Stimulated activated CD8-positive, alpha-beta memory T cell treated with anti-CD3 and anti-CD28 coated beads, Interleukin-4, amount 100 ng/mL, for 24 hours (primary cell): ENCODE results near the gene ING5.
A peak's percentile ranks its signal among the peaks of the same experiment; 100 is the strongest.

ENCODE experiments used
- DNase-seq: peaks from one replicate; pipeline ENCODE4 v3.0.0-alpha.2; 2020; ENCODE audit warnings: low read depth

Gene ING5

DNA sequence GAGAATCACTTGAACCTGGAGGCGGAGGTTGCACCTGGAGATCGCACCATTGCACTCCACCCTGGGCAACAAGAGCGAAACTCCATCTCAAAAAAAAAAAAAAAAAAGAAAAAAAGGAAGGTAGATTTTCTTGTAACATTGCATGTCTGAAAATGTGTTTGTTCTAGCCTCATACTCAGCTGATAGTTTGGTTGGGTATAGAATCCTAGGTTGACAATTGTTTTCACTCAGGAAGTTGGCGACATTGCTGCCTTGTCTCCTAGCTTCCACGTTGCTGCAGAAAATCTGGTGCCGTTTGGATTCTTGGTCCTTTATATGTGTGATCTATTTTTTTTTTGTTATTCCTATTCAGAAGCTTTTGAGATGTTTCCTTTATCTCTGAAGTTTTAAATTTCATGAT is 4.7 kb downstream of the ING5 start:
- no peak for DNase-seq

DNA sequence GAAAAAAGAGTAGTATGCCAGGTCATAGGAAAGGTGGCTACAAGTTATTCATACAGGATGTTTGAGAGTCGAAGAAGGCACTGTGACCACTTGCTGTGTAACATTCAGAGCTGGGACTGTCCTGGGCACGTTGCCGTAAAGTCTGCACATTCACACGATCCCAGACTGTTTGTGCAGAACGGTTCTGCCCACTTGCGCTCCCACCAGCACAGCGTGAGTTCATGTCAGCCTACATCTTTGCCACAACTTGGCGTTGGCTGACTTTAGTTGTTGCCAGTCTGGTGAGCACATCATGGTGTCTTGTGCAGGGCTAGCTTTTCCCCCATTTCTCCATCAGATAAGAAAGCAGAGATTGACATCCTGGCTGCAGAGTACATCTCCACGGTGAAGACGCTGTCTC is 7.0 kb downstream of the ING5 start:
- DNase-seq = no peak

DNA sequence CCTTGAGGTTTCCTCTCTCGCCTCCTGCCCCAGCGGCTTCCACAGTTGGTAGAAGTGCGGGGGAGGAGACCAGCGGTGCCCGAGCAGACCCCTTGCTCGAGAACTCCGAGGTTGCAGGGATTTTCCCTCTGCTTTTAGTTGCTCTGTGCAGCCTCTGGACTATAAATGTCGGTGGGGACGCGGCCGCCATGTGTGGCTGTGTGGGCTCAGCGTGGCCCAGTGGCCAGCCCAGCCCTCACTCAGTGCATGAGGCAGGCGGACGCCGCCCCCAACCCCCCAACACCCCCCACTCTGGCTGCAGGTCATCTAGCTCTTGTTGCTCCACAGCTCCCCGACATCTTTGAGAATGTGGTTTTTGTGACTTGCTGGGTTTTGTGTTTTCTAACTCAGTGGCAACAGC is 17.3 kb downstream of the ING5 start:
- no peak for DNase-seq

DNA sequence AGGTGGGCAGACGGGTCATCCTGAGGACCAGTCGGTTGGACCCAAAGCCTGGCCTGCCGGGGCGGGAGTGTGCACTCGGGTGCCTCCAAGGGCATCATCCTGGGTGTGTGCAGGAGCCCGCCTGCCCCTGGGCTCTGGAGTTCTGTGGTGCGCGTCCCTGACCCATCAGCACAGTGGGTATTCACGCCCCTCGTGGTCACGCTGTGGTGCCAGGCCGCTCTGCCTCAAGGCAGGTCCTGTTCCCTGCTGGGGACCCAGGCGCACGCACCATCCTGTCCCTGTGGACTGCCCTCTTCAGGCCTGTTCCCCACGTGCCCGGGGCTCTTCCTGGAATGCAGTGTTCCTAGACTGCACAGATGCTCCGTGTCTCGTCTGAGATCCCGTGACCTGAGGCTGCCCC is 18.3 kb downstream of the ING5 start:
- no peak for DNase-seq

DNA sequence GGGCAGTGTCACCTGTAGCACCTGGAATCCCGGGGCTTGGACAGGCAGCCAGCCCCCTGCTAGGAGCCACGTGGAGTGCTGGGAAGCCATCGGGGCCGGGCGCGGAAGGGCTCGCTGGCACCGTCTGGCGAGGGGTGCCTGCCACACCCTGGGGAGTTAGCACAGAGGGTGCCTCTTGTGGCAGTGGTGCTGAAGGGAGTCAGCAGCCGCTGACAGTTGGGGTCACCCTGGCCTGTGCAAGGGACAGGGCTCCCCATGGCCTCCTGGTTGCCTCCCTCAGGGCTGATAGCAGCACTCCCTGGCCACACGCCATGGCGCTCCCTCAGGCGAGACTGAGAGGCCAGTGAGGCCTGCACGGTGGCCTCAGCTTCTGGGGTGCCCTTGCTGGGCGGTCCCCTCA is 18.7 kb downstream of the ING5 start:
- no peak for DNase-seq

DNA sequence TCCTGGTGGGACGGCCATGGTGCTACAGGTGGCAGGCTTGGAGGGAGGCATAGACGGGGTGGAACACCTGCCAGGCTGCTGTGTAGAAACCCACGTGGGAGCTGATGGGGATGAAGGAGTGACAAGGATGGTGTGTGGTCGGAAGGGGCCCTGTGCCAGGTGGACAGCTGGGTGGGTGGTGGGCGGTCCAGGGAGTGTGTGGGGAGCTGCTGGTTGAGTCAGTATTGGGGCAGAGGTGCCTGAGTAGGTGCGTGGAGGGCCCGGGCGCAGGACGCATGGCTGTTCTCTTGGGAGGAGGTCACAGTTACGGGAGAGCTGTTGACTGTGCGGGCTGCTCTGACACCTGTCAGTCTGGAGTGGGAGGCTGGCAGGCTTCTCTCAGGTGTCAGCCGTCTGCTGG is 20.0 kb downstream of the ING5 start:
- no peak for DNase-seq

DNA sequence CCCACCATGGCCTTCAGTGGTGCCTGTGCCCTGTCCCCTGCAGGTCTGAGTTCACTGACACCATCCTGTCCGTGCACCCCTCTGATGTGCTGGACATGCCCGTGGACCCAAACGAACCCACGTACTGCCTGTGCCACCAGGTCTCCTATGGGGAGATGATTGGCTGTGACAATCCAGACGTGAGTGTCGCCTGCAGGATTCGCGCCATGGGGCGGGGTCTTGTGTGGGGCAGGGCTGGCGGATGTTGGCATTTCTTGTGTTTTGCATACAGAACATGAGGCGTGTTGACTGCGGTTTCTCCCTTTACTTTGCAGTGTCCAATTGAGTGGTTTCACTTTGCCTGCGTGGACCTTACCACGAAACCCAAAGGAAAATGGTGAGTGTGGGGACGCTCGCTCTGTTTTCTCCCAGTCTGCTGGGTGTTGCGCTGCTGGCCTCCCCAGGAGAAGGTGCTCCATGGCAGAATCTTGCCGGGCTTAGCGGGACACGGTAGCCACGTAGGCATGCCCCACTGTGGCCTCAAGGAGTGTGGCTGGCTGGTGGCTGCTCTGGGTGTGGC is 21.1 kb downstream of the ING5 start:
- DNase-seq = no peak

DNA sequence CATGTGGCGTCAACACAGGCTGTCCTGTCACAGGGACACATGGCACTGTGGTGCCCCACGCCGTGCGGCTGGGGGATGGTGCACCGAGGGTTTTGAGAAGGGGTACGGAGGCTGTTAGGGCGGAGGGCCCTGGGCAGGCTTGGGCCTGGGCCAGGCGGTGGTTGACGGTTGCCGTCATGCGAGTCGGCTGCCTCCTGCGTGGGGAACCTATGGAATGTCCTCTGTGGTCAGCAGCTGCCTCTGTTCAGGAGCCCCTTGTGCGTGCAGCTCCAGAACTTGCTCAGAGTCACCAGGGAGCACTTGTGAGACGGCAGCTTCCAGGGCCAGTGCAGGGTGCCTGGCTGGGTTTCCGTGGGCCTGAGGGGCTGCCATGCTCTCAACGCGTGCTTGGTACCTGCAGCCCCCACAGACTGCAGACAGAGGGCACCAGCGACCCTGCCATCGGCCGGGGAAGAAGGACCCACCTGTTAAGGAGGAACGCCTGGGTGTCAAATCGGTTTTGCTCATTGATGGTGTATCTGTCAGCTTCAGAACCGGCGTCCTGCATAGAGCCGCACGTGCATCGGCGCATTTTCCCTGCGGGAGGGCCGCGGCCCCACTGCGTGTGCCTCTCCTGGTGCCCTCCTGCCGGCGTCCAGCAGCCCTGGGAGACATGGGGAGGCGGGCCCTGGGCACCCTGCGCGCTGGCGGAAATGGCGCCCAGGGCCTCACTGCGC is 22.6 kb downstream of the ING5 start:
- DNase-seq = no peak

DNA sequence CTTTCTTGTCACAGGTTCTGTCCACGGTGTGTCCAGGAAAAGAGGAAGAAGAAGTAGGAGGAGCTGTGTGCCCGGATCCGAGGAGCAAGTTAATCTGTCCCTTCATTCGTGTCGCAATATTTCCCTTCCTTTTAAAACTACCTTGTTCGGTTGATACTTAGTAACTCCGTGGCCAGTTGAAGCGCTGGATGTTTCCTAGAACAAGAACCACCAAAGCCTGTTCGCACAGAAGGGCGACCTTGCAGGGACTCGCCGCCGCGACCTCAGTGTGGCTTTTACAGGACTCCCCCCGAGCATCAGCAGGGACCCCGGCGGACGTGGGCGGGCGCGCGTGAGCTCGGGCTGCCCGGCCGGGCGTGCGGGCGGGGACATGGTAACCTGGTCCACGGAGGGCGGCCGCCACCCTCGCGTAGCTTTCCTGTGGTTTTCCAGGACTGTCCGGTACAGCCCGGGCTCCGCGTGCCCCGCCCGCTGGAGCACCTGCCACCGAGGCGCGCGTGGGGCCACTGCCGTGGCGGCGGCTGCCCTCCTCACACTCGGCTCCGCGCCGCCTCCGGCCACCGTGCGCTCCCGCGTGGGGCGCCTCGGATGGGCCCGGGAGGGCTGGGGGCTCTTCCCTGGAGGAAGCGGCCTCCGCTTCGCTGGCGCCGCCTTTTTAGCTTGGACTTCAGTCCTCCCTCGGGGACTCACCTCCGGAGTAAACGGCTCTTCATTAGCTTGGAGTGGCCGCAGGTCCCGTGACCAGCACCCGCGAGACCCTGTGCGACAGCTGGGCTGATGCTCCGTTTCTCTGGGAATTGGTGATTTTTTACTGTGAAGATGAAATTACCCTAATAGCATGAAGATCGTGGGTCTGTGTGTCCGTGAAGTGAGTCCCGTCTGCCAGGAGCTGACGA is 23.4 kb downstream of the ING5 start:
- no peak for DNase-seq

DNA sequence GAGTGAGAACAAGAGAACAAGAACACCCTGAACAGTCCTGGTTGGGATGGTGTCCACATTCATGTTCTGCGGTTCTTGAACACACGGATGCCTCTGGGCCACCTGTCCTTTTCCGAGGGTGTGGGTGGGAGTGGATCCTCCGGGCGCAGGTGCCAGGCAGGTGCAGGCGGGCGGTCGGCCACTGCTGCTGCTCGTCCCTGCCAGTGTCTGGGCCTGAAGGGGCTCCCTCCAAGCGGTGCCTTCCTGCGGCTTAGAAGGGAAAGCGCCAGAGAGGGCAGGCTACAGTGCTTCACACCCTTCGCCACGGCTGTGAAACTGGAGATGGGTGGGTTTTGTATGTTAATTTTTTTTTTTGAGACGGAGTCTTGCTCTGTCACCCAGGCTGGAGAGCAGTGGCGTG is 24.6 kb downstream of the ING5 start:
- DNase-seq = no peak

DNA sequence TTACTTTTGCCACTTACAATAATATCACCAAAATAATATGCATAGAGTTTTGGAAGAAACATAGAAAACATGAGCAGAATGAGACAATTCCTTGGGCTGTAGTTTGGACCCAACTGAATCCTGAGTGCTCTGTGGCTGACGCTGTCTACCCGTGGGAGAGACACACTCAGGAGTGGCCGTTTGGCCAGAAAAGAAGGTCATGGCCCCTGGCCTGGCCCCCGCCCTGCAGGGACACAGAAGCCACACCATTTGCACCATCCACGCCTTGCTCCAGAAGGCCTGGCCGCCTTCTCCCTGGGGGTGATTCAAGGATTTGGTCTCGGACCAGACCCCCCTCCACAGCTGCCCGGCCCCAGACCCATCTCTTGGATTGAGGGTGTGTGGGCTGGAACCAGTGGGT is 26.2 kb downstream of the ING5 start:
- no peak for DNase-seq

DNA sequence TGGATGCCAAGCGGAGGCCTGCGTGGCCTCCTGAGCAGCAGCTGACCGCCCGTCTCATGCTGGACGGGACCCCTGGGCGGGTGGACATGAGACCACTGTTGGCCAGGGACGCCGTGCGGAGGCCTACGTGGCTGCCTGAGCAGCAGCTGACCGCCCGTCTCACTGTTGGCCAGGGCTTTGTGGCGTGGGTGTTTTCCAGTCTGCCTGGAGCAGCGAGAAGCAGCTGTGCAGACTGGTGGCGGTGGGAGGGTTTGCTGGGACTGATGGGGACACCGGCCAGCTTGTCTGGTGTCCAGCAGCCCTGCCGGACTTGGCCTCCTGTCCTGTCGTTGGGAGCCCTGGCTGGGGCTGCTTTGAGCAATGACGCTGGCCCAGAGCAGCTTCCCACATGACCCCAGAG is 26.8 kb downstream of the ING5 start:
- DNase-seq = no peak

DNA sequence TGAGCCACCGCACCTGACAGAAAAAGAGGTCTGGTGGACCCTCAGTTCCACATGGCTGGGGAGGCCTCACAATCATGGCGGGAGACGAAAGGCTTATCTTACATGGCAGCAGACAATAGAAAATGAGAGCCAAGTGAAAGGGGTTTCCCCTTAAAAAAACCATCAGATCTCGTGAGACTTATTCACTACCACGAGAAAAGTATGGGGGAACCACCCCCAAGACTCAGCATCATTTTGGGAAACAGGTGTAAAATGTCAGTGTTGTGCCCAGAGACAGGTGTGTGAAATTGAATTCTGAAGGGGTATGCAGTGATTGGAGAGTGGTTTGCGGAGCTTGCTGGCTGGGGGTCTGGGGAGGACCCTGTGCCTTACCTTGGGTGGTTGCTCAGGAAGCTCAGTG is 28.0 kb downstream of the ING5 start:
- DNase-seq = no peak

DNA sequence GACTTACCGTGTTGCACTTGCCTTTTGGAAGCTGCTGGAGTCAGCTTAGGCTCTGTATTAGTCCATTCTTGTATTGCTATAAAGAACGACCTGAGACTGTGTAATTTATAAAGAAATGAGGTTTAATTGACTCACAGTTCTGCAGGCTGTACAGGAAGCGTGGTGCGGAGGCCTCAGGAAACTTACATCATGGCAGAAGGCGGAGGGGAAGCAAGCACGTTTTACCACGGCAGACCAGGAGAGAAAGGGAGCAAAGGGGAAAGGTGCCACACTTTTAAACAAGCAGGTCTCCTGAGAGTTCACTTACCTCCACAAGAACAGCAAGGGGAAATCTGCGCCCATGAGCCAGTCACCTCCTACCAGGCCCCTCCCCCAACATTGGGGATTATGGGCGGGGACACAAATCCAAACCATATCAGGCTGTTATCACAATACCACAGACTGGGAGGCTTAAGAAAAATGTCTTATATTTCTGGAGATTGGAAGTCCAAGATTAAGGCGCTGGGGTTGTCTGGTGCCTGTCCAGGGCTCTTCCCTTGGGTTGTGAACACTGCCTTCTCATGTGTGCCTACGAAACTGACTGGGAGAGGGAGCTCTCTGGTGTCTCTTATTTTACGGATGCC is 28.9 kb downstream of the ING5 start:
- DNase-seq = no peak

DNA sequence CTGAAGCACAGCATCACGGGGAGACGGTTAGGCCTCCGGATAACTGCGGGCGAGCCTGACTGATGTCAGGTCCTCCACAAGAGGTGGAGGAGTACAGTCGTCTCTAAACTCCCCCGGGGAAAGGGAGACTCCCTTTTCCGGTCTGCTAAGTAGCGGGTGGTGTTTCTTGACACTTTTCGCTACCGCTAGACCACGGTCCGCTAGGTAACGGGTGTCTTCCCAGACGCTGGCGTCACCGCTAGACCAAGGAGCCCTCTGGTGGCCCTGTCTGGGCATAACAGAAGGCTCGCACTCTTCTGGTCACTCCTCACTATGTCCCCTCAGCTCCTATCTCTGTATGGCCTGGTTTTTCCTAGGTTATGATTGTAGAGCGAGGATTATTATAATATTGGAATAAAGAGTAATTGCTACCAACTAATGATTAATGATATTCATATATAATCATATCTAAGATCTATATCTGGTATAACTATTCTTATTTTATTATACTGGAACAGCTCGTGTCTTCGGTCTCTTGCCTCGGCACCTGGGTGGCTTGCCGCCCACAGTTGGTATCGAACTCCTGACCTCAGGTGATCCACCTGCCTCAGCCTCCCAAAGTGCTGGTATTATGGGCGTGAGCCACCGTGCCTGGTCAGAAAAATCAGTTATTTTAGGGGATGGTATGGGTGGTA is 30.8 kb downstream of the ING5 start:
- peak; percentile 49 for DNase-seq

DNA sequence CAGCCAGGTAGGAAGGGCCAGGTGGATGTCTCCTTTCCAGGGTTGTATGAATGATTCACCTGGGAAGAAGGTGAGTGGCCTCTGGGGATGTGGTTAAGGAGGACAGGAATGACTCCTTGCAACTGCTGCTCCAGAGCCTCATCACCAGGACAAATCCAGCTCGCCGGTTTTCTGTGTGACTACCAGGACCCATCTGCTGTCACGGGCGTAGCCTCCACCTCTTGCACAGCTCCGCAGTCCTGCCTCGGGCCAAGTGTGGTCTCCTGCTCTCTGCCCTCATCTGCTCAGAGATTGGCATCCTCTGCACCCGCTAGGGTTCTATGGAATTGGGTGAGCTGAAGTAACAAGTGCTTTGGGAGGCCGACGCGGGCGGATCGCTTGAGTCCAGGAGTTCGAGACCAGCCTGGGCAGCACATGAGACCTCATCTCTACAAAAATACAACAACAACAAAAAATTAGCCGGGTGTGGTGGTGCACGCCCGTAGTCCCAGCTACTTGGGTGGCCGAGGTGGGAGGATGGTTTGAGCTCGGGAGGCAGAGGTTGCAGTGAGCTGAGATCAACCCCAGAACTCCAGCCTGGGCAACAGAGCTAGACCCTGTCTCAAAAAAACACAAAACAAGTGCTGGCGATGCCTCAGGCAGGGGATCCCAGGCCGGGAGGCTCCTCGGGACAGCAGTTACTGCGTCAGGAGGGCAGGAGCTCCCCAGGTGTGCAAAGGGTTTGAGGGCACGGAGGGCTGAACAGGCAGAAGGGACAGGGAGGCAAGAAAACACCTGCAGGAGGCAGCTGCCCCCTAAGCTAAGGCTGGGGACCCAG is 31.8 kb downstream of the ING5 start:
- DNase-seq = no peak

DNA sequence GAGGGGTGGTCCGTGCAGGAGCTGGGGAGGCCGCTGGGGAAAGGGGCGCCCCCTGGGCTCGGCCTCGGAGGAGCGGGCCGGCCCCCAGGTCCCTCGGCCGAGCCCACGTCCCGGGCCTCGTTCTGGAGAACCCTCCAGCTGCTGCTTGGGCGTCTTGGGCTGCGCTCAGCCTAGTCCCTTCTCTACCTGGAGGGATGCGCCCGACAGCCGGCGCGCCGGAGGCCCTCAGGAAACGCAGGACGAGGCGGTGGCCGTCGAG is 32.3 kb downstream of the ING5 start:
- DNase-seq = no peak

DNA sequence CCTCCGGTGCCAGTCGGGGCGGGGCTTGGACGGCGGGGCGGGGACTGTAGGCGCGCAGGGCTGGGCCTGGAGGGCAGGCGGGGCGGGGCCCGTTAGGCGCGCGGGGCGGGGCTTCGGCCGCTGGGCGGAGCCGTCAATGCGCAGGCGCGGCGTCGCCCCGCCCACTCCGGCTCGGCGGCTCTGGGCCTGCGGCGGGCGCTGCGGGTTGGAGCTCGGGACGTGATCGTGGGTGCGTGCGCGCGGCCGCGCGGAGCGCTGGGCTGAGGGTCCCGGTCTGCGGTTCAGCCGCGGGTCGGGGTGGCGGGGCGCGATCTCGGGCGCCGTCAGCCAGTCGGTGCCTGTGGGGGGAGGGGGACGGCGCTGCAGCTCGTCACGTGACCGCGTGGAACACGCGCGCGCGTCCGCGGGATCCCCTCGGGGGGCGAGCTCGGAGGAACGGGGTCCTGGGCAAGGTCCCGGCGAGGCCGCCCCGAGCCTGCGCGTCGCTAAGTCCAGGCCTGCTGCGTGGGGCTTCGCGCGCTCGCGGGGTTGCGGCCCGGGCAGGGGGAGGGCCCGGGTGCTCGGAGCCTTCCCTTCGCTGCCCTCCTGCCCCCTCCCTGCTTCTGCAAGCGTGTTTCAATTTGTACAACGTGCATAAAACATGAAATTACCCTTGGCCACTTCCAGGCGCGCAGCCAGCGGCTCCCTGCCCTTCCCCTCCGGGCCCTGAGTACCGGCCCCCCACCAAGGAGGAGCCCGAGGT is 32.8 kb downstream of the ING5 start, which contains the start of gene D2HGDH:
TSS of gene D2HGDH (plus strand) at position 164 of the 742 bp plus-strand sequence. CDS start 595 bp downstream, outside the sequence.
- DNase-seq = peak; percentile 91

DNA sequence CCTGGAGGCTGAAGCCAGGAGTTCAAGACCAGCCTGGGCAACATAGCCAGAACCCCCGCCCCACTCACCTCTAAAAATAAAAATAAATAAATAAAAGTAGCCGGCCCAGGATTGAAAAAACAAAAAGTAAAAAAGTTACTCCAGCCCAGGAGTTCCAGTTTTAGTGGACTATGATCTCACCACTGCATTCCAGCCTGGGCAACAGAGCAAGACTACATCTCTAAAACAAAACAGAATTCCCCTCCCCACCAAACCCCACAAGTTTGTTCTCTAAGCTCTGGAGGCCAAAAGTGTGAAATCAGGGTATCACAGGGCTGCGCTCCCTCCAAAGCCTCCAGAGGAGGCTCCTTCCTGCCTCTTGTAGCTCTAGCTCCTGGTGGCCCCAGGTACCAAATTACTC is 34.3 kb downstream of the ING5 start:
- DNase-seq = no peak

DNA sequence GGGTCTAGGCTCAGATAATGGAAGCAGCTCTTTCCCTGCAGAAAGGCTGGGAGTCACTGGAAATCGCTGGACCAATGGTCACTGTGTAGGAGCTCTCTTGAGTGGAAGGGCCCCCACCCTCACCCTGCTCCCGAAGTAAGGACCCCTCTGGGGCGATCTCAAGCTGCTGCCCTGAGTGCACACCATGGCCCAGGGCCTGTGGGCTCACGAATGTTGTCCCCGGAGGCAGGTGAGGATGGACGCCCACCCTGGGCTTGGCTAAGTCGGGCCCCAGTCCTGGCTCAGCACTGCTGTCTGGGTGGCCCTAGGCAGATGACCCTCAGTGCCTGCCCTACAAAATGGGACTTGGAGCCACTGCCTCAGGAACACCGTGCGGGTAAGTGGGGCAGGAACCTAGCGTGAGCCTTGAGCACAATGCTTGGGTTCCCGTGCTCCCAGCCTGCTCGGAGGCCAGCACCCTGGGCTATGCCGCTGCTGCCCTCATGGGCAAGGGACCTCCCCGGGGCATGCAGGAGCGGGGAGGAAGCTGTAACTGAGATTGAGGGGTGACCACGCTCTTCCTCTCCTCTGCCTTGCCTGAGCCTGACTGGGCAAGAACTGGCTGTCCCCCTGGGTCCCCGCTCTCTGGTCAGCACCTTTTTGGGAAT is 36.3 kb downstream of the ING5 start:
- no peak for DNase-seq
